Measurements from ENCODE around the gene IGSF21.

The IGSF21 gene

DNA sequence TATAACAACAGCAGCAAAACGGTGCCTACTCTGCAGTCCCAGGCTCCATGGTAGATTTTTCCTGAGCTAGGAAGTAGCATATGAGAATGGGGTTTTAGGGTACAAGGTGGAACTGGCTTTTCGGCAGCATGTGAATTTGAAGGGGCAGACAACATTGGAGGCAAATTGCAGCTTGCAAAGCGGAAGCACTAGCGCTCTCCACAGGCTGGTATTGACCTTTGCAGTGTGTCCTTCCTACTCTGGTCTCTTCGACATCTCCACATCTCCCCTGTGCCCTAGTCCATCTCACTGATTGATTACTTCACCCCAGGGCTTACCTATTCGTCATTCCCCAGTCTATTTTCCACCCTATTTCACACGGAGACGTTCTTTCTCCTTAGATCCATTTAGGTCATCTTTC, 13.0 kb downstream of the IGSF21 start:
- no peak for DNase-seq

DNA sequence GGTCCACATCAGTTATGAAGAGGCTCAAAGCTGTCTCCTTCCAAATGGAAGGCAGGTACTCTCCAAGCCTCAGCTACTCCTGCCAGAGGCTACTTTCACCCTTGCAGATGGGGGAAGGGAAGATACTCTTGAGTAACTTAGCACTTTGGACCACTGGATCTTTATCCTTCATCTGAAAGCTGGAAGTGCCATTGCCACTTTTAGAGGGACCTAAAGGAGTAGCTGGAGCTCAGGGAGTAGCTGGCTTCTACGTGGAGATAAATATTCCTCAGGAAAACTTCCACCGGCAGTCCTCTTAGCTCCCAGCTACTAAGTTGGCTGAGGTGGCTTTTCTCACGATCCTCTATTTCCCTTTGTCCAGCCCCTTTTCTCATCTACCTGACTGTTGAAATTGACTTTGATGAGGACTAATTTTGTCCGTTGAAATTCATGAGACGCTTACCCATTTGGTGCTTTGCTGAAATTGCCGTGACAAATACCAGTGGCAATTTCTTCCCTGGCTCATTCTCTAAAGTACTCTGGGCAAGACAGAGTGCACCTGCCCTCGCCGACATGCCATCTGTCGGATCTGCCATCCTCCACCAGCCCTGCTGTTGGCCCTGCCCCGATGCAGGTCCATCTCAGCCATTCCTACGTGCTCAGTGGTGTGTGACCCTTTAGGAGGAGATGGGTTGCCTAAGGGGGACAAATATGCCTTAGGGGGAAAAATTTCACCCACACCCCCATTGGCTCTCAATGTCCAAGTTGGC, 13.6 kb downstream of the IGSF21 start:
- no peak for DNase-seq

GRCh38 chr1:18123467-18123992, 15.9 kb downstream of the IGSF21 start:
- no peak for DNase-seq

DNA sequence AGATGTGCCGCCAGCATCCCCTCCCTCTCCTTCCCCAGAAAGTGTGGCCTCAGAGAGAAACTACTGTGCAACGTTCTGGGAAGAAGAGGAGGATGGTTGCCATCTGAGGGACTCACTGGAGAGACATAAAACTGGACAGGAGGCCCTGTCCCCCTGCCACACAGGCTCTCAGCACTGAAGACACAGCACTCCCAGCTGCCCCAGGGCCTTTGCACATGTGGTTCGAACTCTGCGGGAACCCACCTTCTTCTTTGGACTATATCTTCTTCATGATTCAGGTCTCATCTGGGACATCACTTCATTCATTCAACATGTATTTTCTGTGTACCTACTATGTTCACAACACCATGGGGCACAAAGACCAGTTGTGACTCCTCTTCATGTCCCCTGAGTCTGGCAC, 17.4 kb downstream of the IGSF21 start:
- DNase-seq: no peak

DNA sequence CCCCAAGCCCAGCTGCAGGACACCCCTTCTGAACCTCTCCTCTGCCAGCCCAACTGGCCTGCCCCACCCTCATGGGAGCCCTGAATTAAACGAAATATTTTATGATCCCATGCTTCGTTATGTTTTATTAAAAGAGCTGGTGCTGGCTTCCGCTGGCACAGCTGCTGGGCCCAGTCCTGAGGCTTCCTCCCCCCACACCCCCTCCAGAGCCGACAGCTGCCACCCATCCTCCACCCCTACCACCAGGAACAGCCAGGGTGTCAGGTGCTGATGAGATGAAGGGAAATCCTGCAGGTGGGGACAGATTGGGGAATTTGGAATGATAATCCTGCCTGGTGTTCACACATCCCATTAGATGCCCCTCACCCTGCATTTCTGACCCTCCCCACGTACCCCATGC, 19.0 kb downstream of the IGSF21 start:
- DNase-seq: no peak

DNA sequence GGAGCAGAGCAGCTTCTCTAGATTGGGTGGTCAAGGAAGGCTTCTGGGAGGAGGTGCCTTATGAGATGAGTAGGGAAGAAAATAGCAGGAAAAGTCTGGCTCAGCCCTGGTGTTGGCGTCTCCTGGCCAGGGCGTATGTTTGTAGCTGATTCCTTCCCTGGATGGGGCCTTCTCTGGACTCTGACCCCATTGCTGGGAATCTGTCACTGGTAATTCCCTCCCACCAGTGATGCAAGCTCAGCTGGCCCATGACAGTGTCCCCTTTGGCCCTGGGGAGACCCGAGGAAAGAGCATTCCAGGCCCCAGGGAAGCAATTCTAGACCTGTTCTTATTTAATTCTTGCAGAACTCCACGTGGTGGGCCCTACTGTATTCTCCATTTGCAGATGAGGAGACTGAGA, 20.7 kb downstream of the IGSF21 start:
- no peak for DNase-seq

DNA sequence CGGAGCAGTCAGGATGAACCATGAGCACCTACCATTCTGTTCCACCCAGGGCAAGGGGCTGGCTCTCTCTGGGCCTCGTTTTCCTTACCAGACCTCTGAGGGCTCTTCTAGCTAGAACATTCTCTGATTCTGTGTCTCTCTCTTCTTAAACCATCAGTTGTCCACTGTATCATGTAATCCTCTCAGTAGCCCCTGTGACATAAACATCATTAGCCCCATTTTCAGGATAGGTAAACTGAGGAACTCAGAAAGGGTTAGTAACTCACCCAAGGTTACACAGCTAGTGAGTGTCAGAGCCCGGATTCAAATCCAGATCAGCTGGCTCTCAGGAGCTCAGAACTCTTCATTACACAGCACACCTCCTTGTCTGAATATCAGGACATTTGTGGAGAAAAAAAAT, 22.8 kb downstream of the IGSF21 start:
- no peak for DNase-seq

- no peak for DNase-seq
These were observed 24.6 kb downstream of the IGSF21 start for GRCh38 chr1:18132022-18132710.

DNA sequence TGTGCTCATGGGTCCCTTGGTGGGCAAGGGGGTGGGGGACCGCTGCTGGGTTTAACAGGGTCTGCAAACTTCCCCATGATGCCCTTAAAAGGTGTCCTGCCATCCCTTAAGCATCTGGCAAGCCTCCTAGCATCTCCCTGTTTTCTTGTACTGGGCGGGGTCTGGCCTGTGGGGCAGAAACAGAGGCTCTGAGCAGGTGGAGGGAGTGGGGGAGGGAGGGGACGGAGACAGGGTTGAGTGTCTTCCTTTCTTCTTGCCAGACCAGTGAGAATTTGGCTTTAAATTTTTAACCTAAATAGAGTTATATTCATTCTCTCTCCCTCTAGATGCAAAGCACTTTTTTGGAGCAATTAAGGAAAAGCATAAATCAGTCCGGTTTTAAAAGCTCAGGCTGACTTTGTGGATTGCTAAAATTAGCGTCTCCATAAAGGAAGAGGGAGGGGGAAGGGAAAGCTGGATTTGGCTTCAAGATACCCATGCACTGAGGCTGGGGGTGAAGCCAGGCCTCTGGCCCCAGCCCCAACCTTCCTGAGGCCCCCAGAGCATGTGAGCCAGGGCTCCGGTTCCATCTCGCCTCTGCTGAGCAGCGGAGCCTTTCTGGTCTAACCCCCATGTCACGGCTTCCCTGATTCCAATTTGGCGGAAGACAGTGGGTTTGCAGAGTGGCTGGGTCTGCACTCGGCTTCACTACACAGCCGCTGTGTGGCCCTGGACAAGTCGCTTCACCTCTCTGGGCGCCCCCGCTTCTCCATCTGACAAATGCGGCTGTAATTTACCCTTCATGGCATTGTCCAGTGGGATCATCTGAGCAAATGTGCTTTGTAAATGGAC, 25.3 kb downstream of the IGSF21 start:
- no peak for DNase-seq

GRCh38 chr1:18134324-18135046, 26.9 kb downstream of the IGSF21 start:
- no peak for DNase-seq

GRCh38 chr1:18137759-18138345, 30.3 kb downstream of the IGSF21 start:
- DNase-seq: no peak

DNA sequence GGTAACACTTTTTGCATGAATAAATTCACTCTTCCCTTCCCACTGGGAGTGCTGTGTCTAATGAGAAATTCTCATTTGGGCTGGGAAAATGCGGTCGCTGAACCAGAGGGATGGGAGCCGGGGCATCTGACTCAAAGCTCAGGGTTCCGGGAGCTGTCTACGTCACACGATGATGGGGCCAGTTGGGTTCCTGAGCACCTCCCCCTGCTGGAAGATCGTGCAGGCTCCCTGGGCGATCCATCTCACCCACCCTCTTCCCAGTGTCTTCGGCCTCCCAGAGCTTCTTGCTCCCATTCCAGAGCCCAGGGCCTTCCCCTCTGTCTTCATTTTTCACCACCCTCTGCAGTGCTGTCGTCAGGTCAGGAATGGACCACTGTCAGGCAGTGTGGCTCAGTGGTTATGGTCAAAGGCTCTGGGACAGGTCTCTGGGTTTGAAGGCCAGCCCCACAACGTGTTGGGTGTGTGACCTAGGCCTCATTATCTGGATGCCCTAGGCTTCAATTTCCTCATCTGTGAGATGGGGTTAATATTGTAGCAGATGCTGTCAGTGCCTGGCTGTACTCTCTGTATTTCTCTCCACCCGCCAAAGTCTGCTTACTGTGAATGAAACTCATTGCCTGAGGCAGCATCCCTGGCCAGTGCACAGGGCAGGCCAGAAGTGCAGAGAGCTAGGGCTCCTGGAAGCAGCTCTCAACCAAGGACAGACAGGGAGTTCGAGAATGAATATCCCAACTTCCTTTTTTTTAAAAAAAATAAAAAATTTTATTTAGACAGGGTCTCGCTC, 31.8 kb downstream of the IGSF21 start:
- no peak for DNase-seq

- no peak for DNase-seq
These were observed 32.8 kb downstream of the IGSF21 start for GRCh38 chr1:18140411-18140810.

GRCh38 chr1:18141661-18142060, 34.1 kb downstream of the IGSF21 start:
- DNase-seq: no peak

DNA sequence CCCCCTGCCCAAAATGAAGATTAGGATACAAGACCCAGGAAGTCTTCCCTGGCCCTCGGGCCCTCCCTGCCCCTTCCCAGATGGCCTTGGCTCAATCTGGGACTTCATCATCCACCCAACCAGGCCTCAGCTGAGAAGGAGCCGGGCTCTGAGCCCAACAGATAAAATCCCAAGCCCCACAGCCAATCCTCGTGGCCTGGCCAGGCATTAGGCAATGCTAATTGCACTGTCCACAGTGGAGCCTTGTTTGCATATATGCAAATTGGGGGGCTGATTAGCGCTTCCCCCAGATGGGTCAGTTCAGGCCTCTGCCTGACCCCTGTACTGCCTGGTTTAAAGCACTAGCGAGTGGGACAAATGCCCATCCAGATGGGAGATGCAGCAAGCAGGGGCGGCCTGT, 34.9 kb downstream of the IGSF21 start:
- DNase-seq: no peak

GRCh38 chr1:18142969-18143368, 35.4 kb downstream of the IGSF21 start:
- DNase-seq: no peak

DNA sequence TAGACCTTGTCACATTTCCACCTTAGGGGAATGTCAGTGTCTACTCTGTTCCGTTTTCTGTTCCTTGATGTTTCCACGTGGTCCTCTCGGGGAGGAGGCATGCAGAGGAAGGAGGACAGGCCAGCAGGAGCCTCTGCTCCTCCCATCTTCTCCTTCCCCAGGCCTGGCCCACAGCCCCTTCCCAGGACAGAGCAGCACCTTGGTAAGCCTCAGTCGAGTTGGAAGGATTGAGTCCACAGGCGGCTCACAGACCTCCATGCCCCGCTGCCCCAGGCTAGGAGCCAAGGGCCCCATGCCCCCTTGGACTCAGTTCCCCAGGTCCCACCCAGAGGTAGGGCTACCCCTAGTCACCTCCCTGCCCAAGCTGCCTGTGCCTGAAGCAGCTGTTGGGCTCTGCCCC, 36.5 kb downstream of the IGSF21 start:
- no peak for DNase-seq

- no peak for DNase-seq
These were observed 37.5 kb downstream of the IGSF21 start for GRCh38 chr1:18144916-18145647.

- no peak for DNase-seq
These were observed 38.4 kb downstream of the IGSF21 start for GRCh38 chr1:18145851-18146618.

GRCh38 chr1:18146886-18147285, 39.3 kb downstream of the IGSF21 start:
- DNase-seq: no peak
